Testis (tissue), 3 donors: Measurements from ENCODE around the gene RNF220. TPM values are rescaled to one million over a fixed set of nuclear protein-coding genes. Genes with fewer than 3 reads are reported as not detected.

Source experiments
- DNase-seq: peaks from one replicate; pipeline ENCODE4 v3.0.0-alpha.2; 2019
- H3K27ac ChIP-seq, 2 donors: fragments of 200-600 bp; sonication (generic); one replicate each; pipeline ENCODE4 v1.5.1; 2019
- H3K27me3 ChIP-seq: fragments of 200-600 bp; sonication (generic); one replicate; pipeline ENCODE4 v1.5.1; 2019
- H3K36me3 ChIP-seq: fragments of 200-600 bp; sonication (generic); one replicate; pipeline ENCODE4 v1.5.1; 2017; ENCODE audit warnings: low read depth; ENCODE audit errors: missing control alignments
- H3K4me1 ChIP-seq: fragments of 200-600 bp; sonication (generic); one replicate; pipeline ENCODE4 v1.5.1; 2019
- H3K4me3 ChIP-seq, 2 donors: fragments of 200-600 bp; sonication (generic); one replicate each; pipeline ENCODE4 v1.5.1; 2017 to 2019
- H3K9me3 ChIP-seq: fragments of 200-600 bp; sonication (generic); one replicate; pipeline ENCODE4 v1.5.1; 2017
- CTCF ChIP-seq, 3 experiments: fragments of 450-650 bp in 2 of 3; fragments of 200-600 bp in 1 of 3; sonication (generic) in 1 of 3; IDR thresholded peaks; one replicate each; pipeline ENCODE4 v1.5.1; 2016 to 2019; ENCODE audit warnings: antibody characterized with exemption in 3 of 3, mild to moderate bottlenecking in 2 of 3, moderate library complexity in 1 of 3
- POLR2A ChIP-seq: fragments of 450-650 bp; IDR thresholded peaks from one replicate; pipeline ENCODE4 v1.6.1; 2017; ENCODE audit warnings: antibody characterized with exemption, mild to moderate bottlenecking, moderate library complexity
- WGBS, 2 donors: methylation state at CpG; one replicate each; pipeline ENCODE4 v1.1.5; 2018; 5-methylcytosine and 5-hydroxymethylcytosine counted together
- intact Hi-C: fragments of 100-400 bp; cut with DNase I; formaldehyde crosslinking; loops from one replicate; pipeline ENCODE4 v1.15.1; 2023; ENCODE audit warnings: low total_unique reads
- polyA plus RNA-seq: library from polyadenylated mRNA; stranded (reverse); fragments of 350-450 nt; fragmentation: Illumina TruSeq; extraction: RNeasy Lipid Tissue Mini Kit (QIAGEN cat#74804); gene quantifications from one replicate; pipeline ENCODE4 v1.2.3, GENCODE V29; 2014; ENCODE audit warnings: low read depth, low replicate concordance; ENCODE audit not compliant: insufficient read depth
- total RNA-seq, 2 donors: library from RNA; depleted of rRNA; stranded (reverse); fragments of >200 nt; gene quantifications; one replicate each; pipeline ENCODE4 v1.2.3, GENCODE V29; 2016

Gene RNF220
- total and polyA plus RNA-seq, 3 donors from 2014 or later = 99.3 to 148 (median 126) TPM

- Histone ChIP-seq H3K27me3 (no peaks in the 10 kb centered on the region), H3K4me1 (no peaks in the 10 kb centered on the region), H3K9me3 (no peaks in the 10 kb centered on the region), H3K27ac (no peak overlapping the region), H3K36me3 (no peaks in the 10 kb centered on the region), H3K4me3 (no peak overlapping the region)
- TF ChIP-seq CTCF (IDR thresholded peaks at IDR 0.05) = no peak
- TF ChIP-seq POLR2A = no peak
- DNase-seq = no peak
- 55 to 61% methylated on average over 1 of the region's 1 CpG for WGBS, 2 donors
- intact Hi-C loops = no loop called here
Observed at GRCh38 chr1:44389437-44389836, 15.6 kb upstream of the RNF220 start.

- no peaks in the 10 kb centered on the region for H3K36me3 ChIP-seq
- DNase-seq = no peak
- no peaks in the 10 kb centered on the region for H3K27me3 ChIP-seq
- no peaks in the 10 kb centered on the region for H3K9me3 ChIP-seq
- WGBS, 2 donors = 52 to 67% methylated on average over 1 of the region's 1 CpG
- H3K27ac ChIP-seq = no peak overlapping the region
- intact Hi-C loops = no loop called here
- TF ChIP-seq POLR2A (no peak), CTCF (IDR thresholded peaks at IDR 0.05) (no peak)
- H3K4me1 ChIP-seq = no peaks in the 10 kb centered on the region
- no peak overlapping the region for H3K4me3 ChIP-seq
Observed at GRCh38 chr1:44390277-44390676, 14.8 kb upstream of the RNF220 start.

GRCh38 chr1:44401256-44402228 lies 3.5 kb upstream of the RNF220 start:
- Histone ChIP-seq H3K27ac (no peak overlapping the region), H3K9me3 (no peaks in the 10 kb centered on the region), H3K27me3 (no peaks in the 10 kb centered on the region), H3K4me3 (no peak overlapping the region), H3K36me3 (no peaks in the 10 kb centered on the region), H3K4me1 (peaks cover 9% of the 10 kb centered on the region)
- TF ChIP-seq POLR2A (no peak), CTCF (IDR thresholded peaks at IDR 0.05) (no peak)
- no peak for DNase-seq
- 88 to 90% methylated on average over 12 of the region's 12 CpGs for WGBS, 2 donors
- intact Hi-C loops = no loop called here

GRCh38 chr1:44405798-44406736 lies 1.0 kb downstream of the RNF220 start:
- Histone ChIP-seq H3K4me1 (peaks cover 12% of the 10 kb centered on the region), H3K27me3 (no peaks in the 10 kb centered on the region), H3K4me3 (peak overlapping the region; percentile 27 to 40), H3K36me3 (no peaks in the 10 kb centered on the region), H3K27ac (no peak overlapping the region), H3K9me3 (no peaks in the 10 kb centered on the region)
- WGBS, 2 donors = 1% methylated on average over 55 to 66 of the region's 66 CpGs
- TF ChIP-seq CTCF (IDR thresholded peaks at IDR 0.05) = no peak
- no peak for TF ChIP-seq POLR2A
- intact Hi-C loops = no loop called here
- DNase-seq = peak; percentile 24
